Lung (tissue), 12 donors: Measurements from ENCODE around the gene SFT2D3. TPM values are rescaled to one million over a fixed set of nuclear protein-coding genes. Genes with fewer than 3 reads are reported as not detected.
A peak's percentile ranks its signal among the peaks of the same experiment; 100 is the strongest.

ENCODE experiments used
- ATAC-seq: fragments of 200-7000 bp; cut with Tn5 transposase; one replicate; pipeline ENCODE4 v1.9.1; 2020; ENCODE audit warnings: moderate number of reproducible peaks; ENCODE audit not compliant: insufficient read depth, low FRiP score
- DNase-seq, 3 donors: peaks; one replicate each; pipeline ENCODE4 v3.0.0-alpha.2; 2013 to 2017
- H3K27ac ChIP-seq, 2 donors: one replicate each; pipeline ENCODE4 v1.5.1; 2013; ENCODE audit warnings: mild to moderate bottlenecking in 2 of 2, moderate library complexity in 2 of 2, control low read depth in 1 of 2, inconsistent platforms in 1 of 2, low read depth in 1 of 2, low read length in 1 of 2
- H3K27me3 ChIP-seq, 3 donors: one replicate each; pipeline ENCODE4 v1.5.1; 2013; ENCODE audit warnings: low read length in 2 of 3; ENCODE audit not compliant: control insufficient read depth in 3 of 3, insufficient read depth in 3 of 3
- H3K36me3 ChIP-seq, 4 donors: one replicate each; pipeline ENCODE4 v1.5.1; 2013; ENCODE audit warnings: low read length in 4 of 4, mild to moderate bottlenecking in 1 of 4, moderate library complexity in 1 of 4; ENCODE audit not compliant: control insufficient read depth in 4 of 4, insufficient read depth in 4 of 4
- H3K4me1 ChIP-seq, 5 donors: one replicate each; pipeline ENCODE4 v1.5.1; 2013; ENCODE audit warnings: low read length in 5 of 5, mild to moderate bottlenecking in 2 of 5, moderate library complexity in 1 of 5; ENCODE audit not compliant: control insufficient read depth in 5 of 5, insufficient read depth in 5 of 5
- H3K4me3 ChIP-seq: one replicate; pipeline ENCODE4 v1.5.1; 2013; ENCODE audit warnings: mild to moderate bottlenecking, control low read depth, moderate library complexity
- H3K9ac ChIP-seq, 2 donors: one replicate each; pipeline ENCODE4 v1.5.1; 2013; ENCODE audit warnings: low read length in 2 of 2, control low read depth in 1 of 2; ENCODE audit not compliant: insufficient read depth in 1 of 2
- H3K9me3 ChIP-seq, 4 donors: one replicate each; pipeline ENCODE4 v1.5.1; 2013; ENCODE audit warnings: low read length in 3 of 4, mild to moderate bottlenecking in 1 of 4, moderate library complexity in 1 of 4; ENCODE audit not compliant: control insufficient read depth in 4 of 4, insufficient read depth in 3 of 4
- CTCF ChIP-seq: IDR thresholded peaks from 2 replicates; pipeline ENCODE4 v1.5.1; 2012; ENCODE audit warnings: mild to moderate bottlenecking; ENCODE audit errors: control extremely low read depth, extremely low read depth
- WGBS, 2 donors: extraction: QIAGEN DNeasy Blood & Tissue Kit; methylation state at CpG; one replicate each; pipeline ENCODE4 v1.1.7; 2013; 5-methylcytosine and 5-hydroxymethylcytosine counted together
- polyA plus RNA-seq, 2 donors: library from polyadenylated mRNA; stranded (reverse); fragments of 200-250 nt; gene quantifications; one replicate each; pipeline ENCODE4 v1.2.1, GENCODE V29; 2013
- total RNA-seq, 2 donors: library from RNA; depleted of rRNA in 1 of 2; stranded (reverse); fragments of >200 nt in 1 of 2; gene quantifications; one replicate each; pipeline ENCODE4 v1.2.1, GENCODE V29; 2014 to 2021
- donor health status: control.
- donor health status: control.
- donor health status: Bipolar disorder and iron deficiency.
- donor health status: healthy.
- donor health status: DM: yes; HTN: yes; CAD: no.

SFT2D3 gene
- total and polyA plus RNA-seq, 4 donors, result 5.0 to 11.0 (median 8.5) TPM

GRCh38 chr2:127655209-127656073, 45.9 kb upstream of the SFT2D3 start:
- peaks cover 0 to 24% (median 0%) of the 10 kb centered on the region in 4 donors for H3K36me3 ChIP-seq
- H3K27me3 ChIP-seq, result no peaks in the 10 kb centered on the region
- H3K9me3 ChIP-seq, result no peaks in the 10 kb centered on the region
- H3K4me3 ChIP-seq, result no peak overlapping the region
- peak overlapping the region; percentile 38 to 70 for H3K27ac ChIP-seq
- 78 to 79% methylated on average over 16 of the region's 16 CpGs for WGBS, 2 donors
- TF ChIP-seq CTCF, result no peak
- H3K9ac ChIP-seq, result no peak overlapping the region
- H3K4me1 ChIP-seq, result peaks cover 0 to 41% (median 0%) of the 10 kb centered on the region in 5 donors
- DNase-seq (no peak), ATAC-seq (no peak)

GRCh38 chr2:127656569-127657231, 44.6 kb upstream of the SFT2D3 start:
- peak overlapping the region; percentile 21 to 59 for H3K27ac ChIP-seq
- no peaks in the 10 kb centered on the region for H3K27me3 ChIP-seq
- no peak for TF ChIP-seq CTCF
- no peak overlapping the region for H3K9ac ChIP-seq
- H3K4me3 ChIP-seq, result no peak overlapping the region
- no peaks in the 10 kb centered on the region for H3K9me3 ChIP-seq
- 91 to 92% methylated on average over 15 of the region's 15 CpGs for WGBS, 2 donors
- H3K36me3 ChIP-seq, result peaks cover 0 to 18% (median 0%) of the 10 kb centered on the region in 4 donors
- DNase-seq, result no peak
- no peak for ATAC-seq
- peaks cover 0 to 44% (median 0%) of the 10 kb centered on the region in 5 donors for H3K4me1 ChIP-seq

DNA sequence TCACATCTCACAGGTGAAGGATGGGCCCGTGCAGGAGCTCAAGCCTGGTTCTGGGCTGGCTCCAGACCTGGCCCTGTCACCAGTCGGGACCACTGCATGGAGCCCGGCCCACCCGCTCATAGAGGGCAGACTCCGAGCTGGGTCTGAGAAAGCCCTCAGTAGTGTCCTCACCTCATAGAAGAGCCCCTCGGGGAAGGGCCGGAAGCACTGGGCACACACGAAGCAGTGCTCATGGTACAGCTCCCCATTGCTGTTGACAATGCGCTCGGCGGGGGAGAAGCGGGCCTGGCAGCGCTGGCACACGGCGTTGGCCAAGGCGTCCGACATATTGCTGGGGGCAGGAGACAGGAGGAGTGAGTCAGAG, 44.1 kb upstream of the SFT2D3 start:
- H3K27ac ChIP-seq, result peak overlapping the region; percentile 21 to 59
- no peaks in the 10 kb centered on the region for H3K27me3 ChIP-seq
- DNase-seq (no peak), ATAC-seq (no peak)
- no peak for TF ChIP-seq CTCF
- peaks cover 0 to 18% (median 0%) of the 10 kb centered on the region in 4 donors for H3K36me3 ChIP-seq
- 89 to 94% methylated on average over 17 of the region's 17 CpGs for WGBS, 2 donors
- no peak overlapping the region for H3K4me3 ChIP-seq
- H3K9ac ChIP-seq, result no peak overlapping the region
- H3K4me1 ChIP-seq, result peaks cover 0 to 49% (median 0%) of the 10 kb centered on the region in 5 donors
- H3K9me3 ChIP-seq, result peaks cover 0 to 2% (median 0%) of the 10 kb centered on the region in 4 donors
